Bronchial epithelial cell (primary cell): ENCODE measurements around the gene MACC1. TPM values are rescaled to one million over a fixed set of nuclear protein-coding genes. Genes with fewer than 3 reads are reported as not detected.
A peak's percentile ranks its signal among the peaks of the same experiment; 100 is the strongest.

Experiments
- DNase-seq: peaks from one replicate; pipeline ENCODE4 v3.0.0-alpha.2; 2010; ENCODE audit warnings: low read depth
- FAIRE-seq: peaks from 2 replicates; lab custom pipeline; 2011; peaks lifted over from hg19 to GRCh38; lab: Jason Lieb, UNC
- H3K27me3 ChIP-seq: 2 replicates; pipeline ENCODE4 v1.5.1; 2011; ENCODE audit warnings: low read length; ENCODE audit not compliant: control insufficient read depth, insufficient read depth
- H3K36me3 ChIP-seq: 2 replicates; pipeline ENCODE4 v1.5.1; 2011; ENCODE audit warnings: low read length; ENCODE audit not compliant: control insufficient read depth, insufficient read depth
- H3K4me3 ChIP-seq: 2 replicates; pipeline ENCODE4 v1.5.1; 2011; ENCODE audit warnings: mild to moderate bottlenecking, low read depth, low read length, control low read depth
- CTCF ChIP-seq: IDR thresholded peaks from 2 replicates; pipeline ENCODE4 v1.5.1; 2011; ENCODE audit warnings: mild to moderate bottlenecking, moderate library complexity, low read length, control low read depth, inconsistent platforms; ENCODE audit not compliant: insufficient read depth, severe bottlenecking
- total RNA-seq: library from RNA; depleted of rRNA; stranded (reverse); fragments of >200 nt; gene quantifications from 2 replicates; pipeline ENCODE4 v1.2.1, GENCODE V29; 2014

MACC1 gene
- total RNA-seq, 1 donor from 2014 or later = 15.5 TPM

GRCh38 chr7:20200361-20200760, 16.8 kb downstream of the MACC1 start:
- TF ChIP-seq CTCF = no peak
- FAIRE-seq = no peak
- Histone ChIP-seq H3K36me3 (no peaks in the 10 kb centered on the region), H3K4me3 (no peak overlapping the region), H3K27me3 (no peaks in the 10 kb centered on the region)
- peak; percentile 65 for DNase-seq

GRCh38 chr7:20199015-20199737, 18.0 kb downstream of the MACC1 start:
- no peaks in the 10 kb centered on the region for H3K27me3 ChIP-seq
- DNase-seq (peak; percentile 98), FAIRE-seq (peak; percentile 18)
- TF ChIP-seq CTCF = no peak
- H3K36me3 ChIP-seq = no peaks in the 10 kb centered on the region
- no peak overlapping the region for H3K4me3 ChIP-seq

- no peak overlapping the region for H3K4me3 ChIP-seq
- no peak for FAIRE-seq
Measured at GRCh38 chr7:20198260-20198659, 18.9 kb downstream of the MACC1 start.

GRCh38 chr7:20197837-20198236, 19.3 kb downstream of the MACC1 start:
- Histone ChIP-seq H3K27me3 (no peaks in the 10 kb centered on the region), H3K36me3 (no peaks in the 10 kb centered on the region), H3K4me3 (no peak overlapping the region)
- no peak for DNase-seq
- peak; percentile 22 for TF ChIP-seq CTCF
- peak; percentile 52 for FAIRE-seq

More at GRCh38 chr7:20198260-20198659, 18.9 kb downstream of the MACC1 start:
- H3K36me3 ChIP-seq = no peaks in the 10 kb centered on the region
- TF ChIP-seq CTCF = no peak
- H3K27me3 ChIP-seq = no peaks in the 10 kb centered on the region
- no peak for DNase-seq

GRCh38 chr7:20197125-20197748, 19.9 kb downstream of the MACC1 start:
- FAIRE-seq (no peak), DNase-seq (no peak)
- Histone ChIP-seq H3K4me3 (no peak overlapping the region), H3K36me3 (no peaks in the 10 kb centered on the region), H3K27me3 (no peaks in the 10 kb centered on the region)
- TF ChIP-seq CTCF = no peak
